Suprapubic skin (tissue), 4 donors: Measurements from ENCODE around the gene P4HA1. TPM values are rescaled to one million over a fixed set of nuclear protein-coding genes. Genes with fewer than 3 reads are reported as not detected.

ENCODE experiments used
- DNase-seq, 2 donors: peaks; one replicate each; pipeline ENCODE4 v3.0.0-alpha.2; 2019; ENCODE audit warnings: low spot score in 2 of 2
- H3K27ac ChIP-seq: fragments of 200-600 bp; sonication (generic); one replicate; pipeline ENCODE4 v1.5.1; 2019
- H3K27me3 ChIP-seq: fragments of 200-600 bp; sonication (generic); one replicate; pipeline ENCODE4 v1.5.1; 2019
- H3K36me3 ChIP-seq: fragments of 200-600 bp; sonication (generic); one replicate; pipeline ENCODE4 v1.5.1; 2019
- H3K4me1 ChIP-seq: fragments of 200-600 bp; sonication (generic); one replicate; pipeline ENCODE4 v1.5.1; 2019
- H3K4me3 ChIP-seq: fragments of 200-600 bp; sonication (generic); one replicate; pipeline ENCODE4 v1.5.1; 2019; ENCODE audit warnings: mild to moderate bottlenecking
- H3K9me3 ChIP-seq: fragments of 200-600 bp; sonication (generic); one replicate; pipeline ENCODE4 v1.5.1; 2019
- EP300 ChIP-seq: sonication (generic); formaldehyde crosslinking; IDR thresholded peaks from one replicate; pipeline ENCODE4 v1.6.1; 2017; ENCODE audit warnings: antibody characterized with exemption
- POLR2A ChIP-seq, 2 donors: fragments of 450-650 bp; IDR thresholded peaks; one replicate each; pipeline ENCODE4 v1.6.1; 2017; ENCODE audit warnings: antibody characterized with exemption in 2 of 2, mild to moderate bottlenecking in 2 of 2, moderate library complexity in 2 of 2
- POLR2AphosphoS5 ChIP-seq, 3 donors: sonication (generic); formaldehyde crosslinking; IDR thresholded peaks; one replicate each; pipeline ENCODE4 v1.6.1; 2017; ENCODE audit warnings: antibody characterized with exemption in 3 of 3
- WGBS: methylation state at CpG from one replicate; pipeline ENCODE4 v1.1.5; 2018; 5-methylcytosine and 5-hydroxymethylcytosine counted together
- total RNA-seq, 4 donors: library from RNA; depleted of rRNA; stranded (reverse); fragments of >200 nt; gene quantifications; one replicate each; pipeline ENCODE4 v1.1.0, GENCODE V29; 2016
- TF ChIP-seq, protein P1 (sequence below), 2 donors: fragments of 200-600 bp in 1 of 2; fragments of 450-650 bp in 1 of 2; sonication (generic) in 1 of 2; IDR thresholded peaks; one replicate each; pipeline ENCODE4 v1.5.1; 2016 to 2019; ENCODE audit warnings: antibody characterized with exemption in 2 of 2, mild to moderate bottlenecking in 1 of 2, moderate library complexity in 1 of 2

Gene P4HA1
- total RNA-seq, 4 donors from 2014 or later = 10.6 to 19.5 (median 16.0) TPM

- Histone ChIP-seq H3K36me3 (no peaks in the 10 kb centered on the region), H3K27ac (peak overlapping the region; percentile 94), H3K27me3 (no peaks in the 10 kb centered on the region), H3K4me1 (peaks cover 33% of the 10 kb centered on the region), H3K4me3 (peak overlapping the region; percentile 86), H3K9me3 (no peaks in the 10 kb centered on the region)
- TF ChIP-seq POLR2A (IDR thresholded peaks at IDR 0.05) = no peak
- no peak for TF ChIP-seq EP300
- TF ChIP-seq, protein P1, sequence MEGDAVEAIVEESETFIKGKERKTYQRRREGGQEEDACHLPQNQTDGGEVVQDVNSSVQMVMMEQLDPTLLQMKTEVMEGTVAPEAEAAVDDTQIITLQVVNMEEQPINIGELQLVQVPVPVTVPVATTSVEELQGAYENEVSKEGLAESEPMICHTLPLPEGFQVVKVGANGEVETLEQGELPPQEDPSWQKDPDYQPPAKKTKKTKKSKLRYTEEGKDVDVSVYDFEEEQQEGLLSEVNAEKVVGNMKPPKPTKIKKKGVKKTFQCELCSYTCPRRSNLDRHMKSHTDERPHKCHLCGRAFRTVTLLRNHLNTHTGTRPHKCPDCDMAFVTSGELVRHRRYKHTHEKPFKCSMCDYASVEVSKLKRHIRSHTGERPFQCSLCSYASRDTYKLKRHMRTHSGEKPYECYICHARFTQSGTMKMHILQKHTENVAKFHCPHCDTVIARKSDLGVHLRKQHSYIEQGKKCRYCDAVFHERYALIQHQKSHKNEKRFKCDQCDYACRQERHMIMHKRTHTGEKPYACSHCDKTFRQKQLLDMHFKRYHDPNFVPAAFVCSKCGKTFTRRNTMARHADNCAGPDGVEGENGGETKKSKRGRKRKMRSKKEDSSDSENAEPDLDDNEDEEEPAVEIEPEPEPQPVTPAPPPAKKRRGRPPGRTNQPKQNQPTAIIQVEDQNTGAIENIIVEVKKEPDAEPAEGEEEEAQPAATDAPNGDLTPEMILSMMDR (IDR thresholded peaks at IDR 0.05) = no peak
- TF ChIP-seq POLR2AphosphoS5 (IDR thresholded peaks at IDR 0.05) = no peak
- WGBS = 27% methylated on average over 2 of the region's 2 CpGs
- no peak for DNase-seq
Measured at GRCh38 chr10:73093922-73094850, 2.5 kb downstream of the P4HA1 start.

DNA sequence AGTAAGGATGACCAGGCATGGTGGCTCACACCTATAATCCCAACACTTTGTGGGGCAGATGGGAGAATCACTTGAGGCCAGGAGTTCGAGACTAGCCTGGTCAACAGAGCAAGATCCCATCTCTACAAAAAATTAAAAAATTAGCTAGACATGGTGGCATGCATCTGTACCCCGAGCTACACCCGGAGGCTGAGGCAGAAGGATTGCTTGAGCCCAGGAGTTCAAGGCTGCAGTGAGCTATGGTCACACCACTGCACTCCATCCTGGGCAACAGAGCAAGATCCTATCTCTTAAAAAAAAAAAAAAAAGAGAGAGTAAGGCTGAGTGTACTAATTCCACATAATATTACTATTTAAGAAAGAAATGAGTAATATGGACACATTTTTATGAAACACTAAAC is 3.8 kb downstream of the P4HA1 start:
- Histone ChIP-seq H3K36me3 (no peaks in the 10 kb centered on the region), H3K4me1 (peaks cover 27% of the 10 kb centered on the region), H3K9me3 (no peaks in the 10 kb centered on the region), H3K4me3 (no peak overlapping the region), H3K27ac (no peak overlapping the region), H3K27me3 (no peaks in the 10 kb centered on the region)
- no peak for DNase-seq
- WGBS = 89% methylated on average over 3 of the region's 3 CpGs
- TF ChIP-seq POLR2AphosphoS5 (IDR thresholded peaks at IDR 0.05) (no peak), EP300 (no peak), POLR2A (IDR thresholded peaks at IDR 0.05) (no peak)
- TF ChIP-seq, protein P1 (IDR thresholded peaks at IDR 0.05) = no peak

DNA sequence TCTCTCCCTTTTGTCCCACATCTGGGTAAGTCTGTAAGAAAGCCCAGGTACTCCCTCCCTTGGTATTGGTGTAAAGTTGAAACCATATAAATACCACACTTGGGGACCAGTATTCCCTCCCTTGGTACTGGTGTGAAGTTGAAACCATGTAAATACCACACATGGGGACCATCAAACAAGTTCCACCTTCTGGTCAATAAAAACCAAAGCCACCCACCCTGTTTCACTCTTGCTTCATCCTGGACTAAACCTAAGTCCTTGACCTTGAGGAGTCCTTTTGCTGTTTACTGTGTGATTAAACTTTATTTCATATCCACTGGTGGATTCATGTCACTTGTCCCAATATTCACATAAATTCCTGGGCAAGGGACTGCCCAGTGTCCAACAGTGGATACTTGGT is 8.4 kb downstream of the P4HA1 start:
- H3K9me3 ChIP-seq = no peaks in the 10 kb centered on the region
- H3K27me3 ChIP-seq = no peaks in the 10 kb centered on the region
- TF ChIP-seq POLR2A (IDR thresholded peaks at IDR 0.05) (no peak), EP300 (no peak), POLR2AphosphoS5 (IDR thresholded peaks at IDR 0.05) (no peak)
- TF ChIP-seq, protein P1 (IDR thresholded peaks at IDR 0.05) = no peak
- no peak overlapping the region for H3K27ac ChIP-seq
- no peak for DNase-seq
- no peak overlapping the region for H3K4me3 ChIP-seq
- H3K4me1 ChIP-seq = peaks cover under 1% of the 10 kb centered on the region
- H3K36me3 ChIP-seq = no peaks in the 10 kb centered on the region

GRCh38 chr10:73086816-73087215 is 9.8 kb downstream of the P4HA1 start:
- Histone ChIP-seq H3K36me3 (no peaks in the 10 kb centered on the region), H3K27me3 (no peaks in the 10 kb centered on the region), H3K27ac (no peak overlapping the region), H3K9me3 (no peaks in the 10 kb centered on the region), H3K4me3 (no peak overlapping the region), H3K4me1 (peaks cover 4% of the 10 kb centered on the region)
- 86% methylated on average over 4 of the region's 4 CpGs for WGBS
- TF ChIP-seq POLR2AphosphoS5 (IDR thresholded peaks at IDR 0.05) = no peak
- DNase-seq = no peak

GRCh38 chr10:73084209-73084608 is 12.5 kb downstream of the P4HA1 start:
- peaks cover 3% of the 10 kb centered on the region for H3K36me3 ChIP-seq
- WGBS = 94% methylated on average over 5 of the region's 5 CpGs
- no peak for DNase-seq

GRCh38 chr10:73083221-73083620 is 13.4 kb downstream of the P4HA1 start:
- Histone ChIP-seq H3K36me3 (peaks cover 4% of the 10 kb centered on the region), H3K9me3 (no peaks in the 10 kb centered on the region), H3K4me3 (no peak overlapping the region), H3K27ac (no peak overlapping the region), H3K4me1 (peaks cover 4% of the 10 kb centered on the region), H3K27me3 (no peaks in the 10 kb centered on the region)
- no peak for TF ChIP-seq POLR2AphosphoS5 (IDR thresholded peaks at IDR 0.05)
- no peak for DNase-seq
- 39% methylated on average over 2 of the region's 2 CpGs for WGBS

More at GRCh38 chr10:73084209-73084608, 12.5 kb downstream of the P4HA1 start:
- no peak overlapping the region for H3K27ac ChIP-seq
- H3K9me3 ChIP-seq = no peaks in the 10 kb centered on the region
- H3K4me1 ChIP-seq = peaks cover 4% of the 10 kb centered on the region
- H3K27me3 ChIP-seq = no peaks in the 10 kb centered on the region
- TF ChIP-seq EP300 = no peak
- H3K4me3 ChIP-seq = no peak overlapping the region
